Measurements from ENCODE around the gene MCM3AP.
"Not testable (repeated sequence)": the region's sequence is repeated elsewhere in the genome, so short reads cannot be mapped to it uniquely, and the experiment has no call there.

The MCM3AP gene

GRCh38 chr21:46310260-46310659 is 24.8 kb upstream of the MCM3AP start:
- not testable (repeated sequence) for DNase-seq

- DNase-seq: no peak
Measured at GRCh38 chr21:46308431-46308830, 23.0 kb upstream of the MCM3AP start.

- DNase-seq: peak; percentile 40
Measured at GRCh38 chr21:46307625-46308024, 22.2 kb upstream of the MCM3AP start.

GRCh38 chr21:46304955-46305354 is 19.5 kb upstream of the MCM3AP start:
- no peak for DNase-seq

- no peak for DNase-seq
Measured at GRCh38 chr21:46304437-46304836, 19.0 kb upstream of the MCM3AP start.

- no peak for DNase-seq
Measured at GRCh38 chr21:46301759-46302158, 16.3 kb upstream of the MCM3AP start.

GRCh38 chr21:46299167-46299566 is 13.8 kb upstream of the MCM3AP start:
- no peak for DNase-seq

- DNase-seq: no peak
Measured at GRCh38 chr21:46297338-46298271, 12.2 kb upstream of the MCM3AP start.

GRCh38 chr21:46295996-46296752 is 10.8 kb upstream of the MCM3AP start:
- no peak for DNase-seq

- DNase-seq: no peak
Measured at GRCh38 chr21:46295177-46295770, 9.9 kb upstream of the MCM3AP start.

- DNase-seq: peak; percentile 76
Measured at GRCh38 chr21:46294647-46295176, 9.3 kb upstream of the MCM3AP start.

GRCh38 chr21:46291561-46291960 is 6.2 kb upstream of the MCM3AP start:
- DNase-seq: no peak

GRCh38 chr21:46289655-46290179 is 4.3 kb upstream of the MCM3AP start:
- DNase-seq: no peak

GRCh38 chr21:46287541-46287940 is 2.1 kb upstream of the MCM3AP start:
- no peak for DNase-seq

GRCh38 chr21:46286648-46287002 is 1.2 kb upstream of the MCM3AP start:
- DNase-seq: no peak

- peak; percentile 73 for DNase-seq
Measured at GRCh38 chr21:46285761-46286647, 593 bp upstream of the MCM3AP start, which contains the start of gene YBEY. YBEY (plus strand) TSS chr21:46286342; CDS start chr21:46286914, 572 bp downstream.

- no peak for DNase-seq
Measured at GRCh38 chr21:46284733-46285132, 678 bp downstream of the MCM3AP start.

GRCh38 chr21:46284077-46284644 is 1.2 kb downstream of the MCM3AP start:
- DNase-seq: no peak

- no peak for DNase-seq
Measured at GRCh38 chr21:46274797-46275390, 10.5 kb downstream of the MCM3AP start.

- no peak for DNase-seq
Measured at GRCh38 chr21:46273341-46273740, 12.1 kb downstream of the MCM3AP start.

GRCh38 chr21:46269466-46269865 is 15.9 kb downstream of the MCM3AP start:
- peak; percentile 96 for DNase-seq
